Tongue (tissue), 3 donors: ENCODE results near the gene ABCA9. TPM values are rescaled to one million over a fixed set of nuclear protein-coding genes. Genes with fewer than 3 reads are reported as not detected.
"Not testable (repeated sequence)": the region's sequence is repeated elsewhere in the genome, so short reads cannot be mapped to it uniquely, and the experiment has no call there.

Experiments
- DNase-seq: peaks from one replicate; pipeline ENCODE4 v3.0.0-alpha.2; 2015
- small RNA-seq: library from RNA; depleted of rRNA; stranded (forward); fragments of <200 nt; gene quantifications from one replicate; pipeline ENCODE3, GENCODE V24; 2014; ENCODE audit warnings: low replicate concordance
- total RNA-seq: library from RNA; depleted of rRNA; stranded (reverse); fragments of >200 nt; gene quantifications from one replicate; pipeline ENCODE4 v1.2.3, GENCODE V29; 2014

Gene ABCA9
- total RNA-seq, 1 donor from 2014 or later, result 24.4 TPM

- no peak for DNase-seq
Observed at GRCh38 chr17:68954146-68954896, 106.4 kb downstream of the ABCA9 start.

GRCh38 chr17:68953340-68953997 is 107.3 kb downstream of the ABCA9 start:
- DNase-seq, result no peak

- DNase-seq, result no peak
Observed at GRCh38 chr17:68950725-68951124, 110.0 kb downstream of the ABCA9 start.

GRCh38 chr17:68947868-68948267 is 112.9 kb downstream of the ABCA9 start:
- not testable (repeated sequence) for DNase-seq

GRCh38 chr17:68944435-68945035 is 116.2 kb downstream of the ABCA9 start:
- no peak for DNase-seq

GRCh38 chr17:68943812-68944182 is 116.9 kb downstream of the ABCA9 start:
- DNase-seq, result not testable (repeated sequence)

GRCh38 chr17:68943123-68943811 is 117.5 kb downstream of the ABCA9 start:
- DNase-seq, result no peak

- DNase-seq, result no peak
Observed at GRCh38 chr17:68942389-68942788, 118.3 kb downstream of the ABCA9 start.

GRCh38 chr17:68941761-68942160 is 119.0 kb downstream of the ABCA9 start:
- DNase-seq, result no peak

GRCh38 chr17:68939195-68939594 is 121.5 kb downstream of the ABCA9 start:
- no peak for DNase-seq

GRCh38 chr17:68937890-68938514 is 122.7 kb downstream of the ABCA9 start:
- no peak for DNase-seq

- no peak for DNase-seq
Observed at GRCh38 chr17:68927516-68927915, 133.2 kb downstream of the ABCA9 start.

- DNase-seq, result no peak
Observed at GRCh38 chr17:68924793-68925720, 135.7 kb downstream of the ABCA9 start.

Small RNA genes within 50 kb of the gene (small RNA-seq; reads per million reads assigned to genes)
- 0.06 reads per million for gene MIR4524B

Other genes with a start within 250 kb of the ABCA9 start
- 73.0 TPM for gene ABCA8, start 105.5 kb downstream of the ABCA9 start, total RNA-seq
- 50.7 TPM for gene ABCA6, start 81.0 kb upstream of the ABCA9 start, total RNA-seq
- gene ABCA10, start 167.9 kb upstream of the ABCA9 start, total RNA-seq, result 33.5 TPM